Uterus (tissue), 2 donors: ENCODE data around the gene ATP10A.

Source experiments
- POLR2A ChIP-seq, 2 donors: fragments of 450-650 bp; IDR thresholded peaks; one replicate each; pipeline ENCODE4 v1.6.1; 2016; ENCODE audit warnings: antibody characterized with exemption in 2 of 2, mild to moderate bottlenecking in 1 of 2, moderate library complexity in 1 of 2
- TF ChIP-seq, protein P1 (sequence below), 4 experiments: fragments of 200-600 bp in 2 of 4; fragments of 450-650 bp in 2 of 4; sonication (generic) in 2 of 4; IDR thresholded peaks; one replicate each; pipeline ENCODE4 v1.5.1; 2016 to 2019; ENCODE audit warnings: antibody characterized with exemption in 4 of 4, mild to moderate bottlenecking in 2 of 4, moderate library complexity in 1 of 4

DNA sequence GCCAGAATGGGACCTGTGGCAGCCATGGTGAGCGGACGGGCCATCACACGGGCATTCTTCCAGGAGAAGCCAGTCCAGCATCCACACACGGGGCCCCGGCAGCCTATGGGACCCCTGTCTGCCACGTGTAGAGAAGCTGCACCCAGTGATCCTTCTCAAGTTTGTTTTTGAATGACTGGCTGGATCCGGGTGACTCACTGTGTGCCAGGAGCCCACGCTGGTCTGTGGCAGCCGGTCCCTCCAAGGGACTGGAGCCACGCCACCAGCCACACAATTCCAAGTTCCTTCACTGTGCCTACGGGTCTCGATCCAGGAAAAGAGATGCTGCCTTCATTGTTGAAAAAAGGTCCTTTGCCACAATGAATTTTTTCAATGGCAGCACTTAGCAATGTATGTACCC, 58.1 kb downstream of the ATP10A start:
- TF ChIP-seq, protein P1, sequence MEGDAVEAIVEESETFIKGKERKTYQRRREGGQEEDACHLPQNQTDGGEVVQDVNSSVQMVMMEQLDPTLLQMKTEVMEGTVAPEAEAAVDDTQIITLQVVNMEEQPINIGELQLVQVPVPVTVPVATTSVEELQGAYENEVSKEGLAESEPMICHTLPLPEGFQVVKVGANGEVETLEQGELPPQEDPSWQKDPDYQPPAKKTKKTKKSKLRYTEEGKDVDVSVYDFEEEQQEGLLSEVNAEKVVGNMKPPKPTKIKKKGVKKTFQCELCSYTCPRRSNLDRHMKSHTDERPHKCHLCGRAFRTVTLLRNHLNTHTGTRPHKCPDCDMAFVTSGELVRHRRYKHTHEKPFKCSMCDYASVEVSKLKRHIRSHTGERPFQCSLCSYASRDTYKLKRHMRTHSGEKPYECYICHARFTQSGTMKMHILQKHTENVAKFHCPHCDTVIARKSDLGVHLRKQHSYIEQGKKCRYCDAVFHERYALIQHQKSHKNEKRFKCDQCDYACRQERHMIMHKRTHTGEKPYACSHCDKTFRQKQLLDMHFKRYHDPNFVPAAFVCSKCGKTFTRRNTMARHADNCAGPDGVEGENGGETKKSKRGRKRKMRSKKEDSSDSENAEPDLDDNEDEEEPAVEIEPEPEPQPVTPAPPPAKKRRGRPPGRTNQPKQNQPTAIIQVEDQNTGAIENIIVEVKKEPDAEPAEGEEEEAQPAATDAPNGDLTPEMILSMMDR (IDR thresholded peaks at IDR 0.05), result no peak
- TF ChIP-seq POLR2A (IDR thresholded peaks at IDR 0.05), result no peak
